ENCODE results near the gene GBE1.

GBE1 gene

GRCh38 chr3:81465510-81466200 lies 295.8 kb downstream of the GBE1 start:
- peaks cover 2% of the 10 kb centered on the region for H3K27me3 Mint-ChIP-seq

DNA sequence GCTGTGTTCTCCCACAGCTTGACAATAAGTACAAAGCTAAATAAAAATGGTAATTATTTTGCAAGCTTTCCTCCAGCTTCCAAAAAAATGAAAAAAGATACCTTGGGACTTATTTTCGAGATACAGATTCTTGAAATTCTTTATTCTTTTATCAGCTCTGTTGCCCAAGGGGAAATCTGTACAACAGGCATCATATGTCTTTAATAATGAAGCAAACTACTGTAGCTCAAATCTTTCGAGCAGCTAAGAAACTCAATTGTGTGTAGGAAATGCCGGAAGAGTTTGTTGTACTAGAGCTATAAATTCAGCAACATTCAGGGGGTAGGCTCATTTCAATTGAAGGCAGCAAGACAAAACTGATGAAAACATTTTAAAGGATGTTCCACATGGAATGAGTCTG lies 297.7 kb downstream of the GBE1 start:
- H3K36me3 Mint-ChIP-seq, result no peaks in the 10 kb centered on the region
- no peaks in the 10 kb centered on the region for H3K9me3 Mint-ChIP-seq
- H3K4me1 Mint-ChIP-seq, result no peaks in the 10 kb centered on the region
- H3K27me3 Mint-ChIP-seq, result peaks cover 2% of the 10 kb centered on the region
- no peak overlapping the region for H3K4me3 Mint-ChIP-seq
- ATAC-seq (ENCODE audit: low read depth), result no peak
- no peak overlapping the region for H3K27ac Mint-ChIP-seq
- DNase-seq (ENCODE audit: low spot score in 2 of 2), result no peak

More at GRCh38 chr3:81465510-81466200, 295.8 kb downstream of the GBE1 start:
- Mint-ChIP-seq H3K4me1 (no peaks in the 10 kb centered on the region), H3K4me3 (no peak overlapping the region), H3K36me3 (no peaks in the 10 kb centered on the region), H3K9me3 (no peaks in the 10 kb centered on the region), H3K27ac (no peak overlapping the region)
- ATAC-seq (ENCODE audit: low read depth), result no peak
- DNase-seq (ENCODE audit: low spot score in 2 of 2), result no peak

GRCh38 chr3:81462921-81463320 lies 298.5 kb downstream of the GBE1 start:
- no peaks in the 10 kb centered on the region for H3K36me3 Mint-ChIP-seq
- H3K9me3 Mint-ChIP-seq, result no peaks in the 10 kb centered on the region
- DNase-seq (ENCODE audit: low spot score in 2 of 2) (no peak), ATAC-seq (ENCODE audit: low read depth) (no peak)
- H3K27me3 Mint-ChIP-seq, result peaks cover 2% of the 10 kb centered on the region
- no peaks in the 10 kb centered on the region for H3K4me1 Mint-ChIP-seq
- peak overlapping the region; percentile 28 for H3K27ac Mint-ChIP-seq
- H3K4me3 Mint-ChIP-seq, result no peak overlapping the region

DNA sequence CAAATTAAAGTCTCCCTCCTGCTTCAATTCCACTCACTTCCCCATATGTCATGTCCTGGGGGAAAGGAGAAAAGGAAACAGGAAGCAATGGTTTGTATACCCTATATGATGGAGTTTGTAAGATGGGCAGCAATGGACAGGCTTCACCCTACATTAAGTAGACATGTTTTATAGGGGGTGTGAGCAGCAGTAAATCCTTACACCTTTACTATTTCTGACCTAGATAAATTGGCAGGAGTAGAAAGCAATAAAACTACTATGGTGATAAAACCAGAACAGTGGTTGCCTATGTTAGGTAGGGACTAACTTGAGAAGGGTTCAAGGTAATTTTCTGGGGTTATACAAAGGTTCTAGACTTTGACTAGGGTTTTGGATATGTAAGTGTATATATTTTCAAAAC lies 301.7 kb downstream of the GBE1 start:
- no peaks in the 10 kb centered on the region for H3K4me1 Mint-ChIP-seq
- ATAC-seq (ENCODE audit: low read depth), result no peak
- H3K27me3 Mint-ChIP-seq, result peaks cover 2% of the 10 kb centered on the region
- DNase-seq (ENCODE audit: low spot score in 2 of 2), result no peak
- H3K36me3 Mint-ChIP-seq, result no peaks in the 10 kb centered on the region
- no peak overlapping the region for H3K4me3 Mint-ChIP-seq
- H3K27ac Mint-ChIP-seq, result no peak overlapping the region
- no peaks in the 10 kb centered on the region for H3K9me3 Mint-ChIP-seq

DNA sequence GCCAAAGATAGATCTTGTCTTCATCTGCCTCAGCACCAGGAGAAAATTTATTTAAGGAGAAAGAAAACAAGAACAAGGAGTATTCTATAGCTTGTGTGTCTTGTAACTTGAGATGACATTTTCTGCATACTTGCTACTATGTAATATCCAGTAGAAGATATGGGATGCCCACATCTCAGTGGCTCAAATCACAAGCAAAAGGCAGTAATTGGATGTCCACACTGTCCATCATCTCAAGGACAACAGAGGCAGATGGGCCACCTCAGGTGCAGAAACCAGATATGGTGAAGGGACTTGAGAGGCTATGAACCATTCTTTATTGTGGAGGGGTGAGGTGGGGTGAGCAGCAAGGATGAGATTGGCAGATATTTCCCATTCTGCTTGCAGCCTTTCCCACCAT lies 309.0 kb downstream of the GBE1 start:
- DNase-seq (ENCODE audit: low spot score in 2 of 2) (no peak), ATAC-seq (ENCODE audit: low read depth) (no peak)
- H3K9me3 Mint-ChIP-seq, result no peaks in the 10 kb centered on the region
- no peaks in the 10 kb centered on the region for H3K4me1 Mint-ChIP-seq
- no peaks in the 10 kb centered on the region for H3K27me3 Mint-ChIP-seq
- H3K36me3 Mint-ChIP-seq, result no peaks in the 10 kb centered on the region
- no peak overlapping the region for H3K27ac Mint-ChIP-seq
- no peak overlapping the region for H3K4me3 Mint-ChIP-seq

- ATAC-seq (ENCODE audit: low read depth), result no peak
- no peak overlapping the region for H3K27ac Mint-ChIP-seq
- H3K27me3 Mint-ChIP-seq, result no peaks in the 10 kb centered on the region
- no peaks in the 10 kb centered on the region for H3K9me3 Mint-ChIP-seq
- DNase-seq (ENCODE audit: low spot score in 2 of 2), result no peak
- no peaks in the 10 kb centered on the region for H3K4me1 Mint-ChIP-seq
- no peaks in the 10 kb centered on the region for H3K36me3 Mint-ChIP-seq
- H3K4me3 Mint-ChIP-seq, result no peak overlapping the region
Measured at GRCh38 chr3:81451611-81452010, 309.8 kb downstream of the GBE1 start.

GRCh38 chr3:81451140-81451539 lies 310.3 kb downstream of the GBE1 start:
- no peaks in the 10 kb centered on the region for H3K9me3 Mint-ChIP-seq
- no peaks in the 10 kb centered on the region for H3K36me3 Mint-ChIP-seq

DNA sequence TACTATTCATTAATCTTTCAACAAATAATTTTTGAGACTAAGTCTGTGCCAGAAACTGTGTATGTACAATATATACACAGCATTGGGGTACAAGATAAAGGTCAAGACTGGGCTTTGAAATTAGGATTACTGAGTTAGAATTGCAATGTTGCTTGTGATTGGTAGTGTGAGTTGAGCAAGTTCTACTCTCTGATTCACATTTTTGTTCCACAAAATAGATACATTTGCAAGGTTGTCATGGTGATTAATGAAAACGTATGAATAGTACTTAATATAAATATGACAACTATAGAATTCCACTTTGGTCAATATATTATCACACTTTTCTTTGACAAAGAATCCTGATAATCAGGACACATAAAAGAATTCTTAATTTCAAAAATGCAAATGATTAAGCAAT lies 314.6 kb downstream of the GBE1 start:
- Mint-ChIP-seq H3K27ac (no peak overlapping the region), H3K36me3 (no peaks in the 10 kb centered on the region), H3K27me3 (no peaks in the 10 kb centered on the region), H3K4me1 (no peaks in the 10 kb centered on the region), H3K9me3 (no peaks in the 10 kb centered on the region), H3K4me3 (no peak overlapping the region)
- DNase-seq (ENCODE audit: low spot score in 2 of 2) (no peak), ATAC-seq (ENCODE audit: low read depth) (no peak)

More at GRCh38 chr3:81451140-81451539, 310.3 kb downstream of the GBE1 start:
- Mint-ChIP-seq H3K4me3 (no peak overlapping the region), H3K27me3 (no peaks in the 10 kb centered on the region), H3K27ac (no peak overlapping the region), H3K4me1 (no peaks in the 10 kb centered on the region)
- DNase-seq (ENCODE audit: low spot score in 2 of 2), result no peak
- ATAC-seq (ENCODE audit: low read depth), result no peak

- Mint-ChIP-seq H3K27me3 (no peaks in the 10 kb centered on the region), H3K9me3 (peaks cover 2% of the 10 kb centered on the region), H3K27ac (no peak overlapping the region), H3K36me3 (no peaks in the 10 kb centered on the region), H3K4me1 (no peaks in the 10 kb centered on the region), H3K4me3 (no peak overlapping the region)
- ATAC-seq (ENCODE audit: low read depth) (no peak), DNase-seq (ENCODE audit: low spot score in 2 of 2) (no peak)
Measured at GRCh38 chr3:81445712-81446111, 315.7 kb downstream of the GBE1 start.

DNA sequence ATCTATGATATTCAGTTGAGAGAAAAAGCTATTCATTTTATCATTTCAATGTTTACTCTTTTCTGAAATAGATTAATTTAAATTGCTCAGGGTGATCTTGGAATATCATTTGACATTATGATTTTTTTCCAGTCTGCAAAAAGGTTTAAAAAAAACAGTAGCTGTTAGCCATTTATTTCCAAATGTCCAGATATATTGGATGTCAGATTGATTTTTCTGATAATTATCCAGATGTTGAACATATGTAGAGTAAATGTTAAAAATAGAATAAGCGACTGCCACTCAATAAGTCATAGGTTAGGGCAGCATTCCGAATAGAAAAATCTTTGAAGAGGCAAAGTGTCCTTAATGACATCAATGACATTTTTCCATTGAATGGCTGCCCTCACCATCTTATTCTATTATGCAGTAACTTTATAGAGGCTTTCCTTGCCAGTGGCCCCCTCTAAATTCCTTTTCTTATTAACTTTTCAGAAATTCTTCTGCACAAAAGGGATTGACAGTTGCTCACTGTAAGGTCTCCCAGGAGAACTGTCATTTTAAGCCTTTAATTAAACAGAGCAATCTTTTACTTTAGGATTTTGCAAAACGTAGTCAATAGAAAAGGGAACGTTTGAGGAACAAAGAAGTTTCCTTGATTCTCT lies 316.5 kb downstream of the GBE1 start:
- Mint-ChIP-seq H3K36me3 (no peaks in the 10 kb centered on the region), H3K27ac (no peak overlapping the region), H3K4me3 (no peak overlapping the region), H3K27me3 (no peaks in the 10 kb centered on the region), H3K4me1 (no peaks in the 10 kb centered on the region), H3K9me3 (peaks cover 2% of the 10 kb centered on the region)
- ATAC-seq (ENCODE audit: low read depth) (no peak), DNase-seq (ENCODE audit: low spot score in 2 of 2) (no peak)

DNA sequence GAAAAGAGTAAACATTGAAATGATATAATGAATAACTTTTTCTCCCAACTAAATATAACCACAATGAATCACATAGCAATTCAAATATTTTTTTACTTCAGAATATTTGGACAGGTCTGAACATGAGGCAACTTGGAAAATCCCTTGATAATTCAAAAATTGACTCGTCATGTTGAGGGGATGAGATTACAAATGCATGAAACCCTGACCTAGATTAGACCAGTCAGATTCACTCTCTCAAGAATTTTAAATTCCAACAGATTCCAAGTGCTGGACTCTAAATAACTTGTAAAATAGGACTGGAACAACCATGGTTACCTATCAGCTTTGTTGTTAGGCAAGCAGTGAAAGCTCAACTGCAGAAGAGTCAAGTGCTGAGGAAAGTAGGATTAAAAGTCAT lies 317.5 kb downstream of the GBE1 start:
- ATAC-seq (ENCODE audit: low read depth) (no peak), DNase-seq (ENCODE audit: low spot score in 2 of 2) (no peak)
- H3K27ac Mint-ChIP-seq, result no peak overlapping the region
- no peaks in the 10 kb centered on the region for H3K36me3 Mint-ChIP-seq
- no peaks in the 10 kb centered on the region for H3K4me1 Mint-ChIP-seq
- H3K4me3 Mint-ChIP-seq, result no peak overlapping the region
- peaks cover 2% of the 10 kb centered on the region for H3K9me3 Mint-ChIP-seq
- no peaks in the 10 kb centered on the region for H3K27me3 Mint-ChIP-seq

- ATAC-seq (ENCODE audit: low read depth) (no peak), DNase-seq (ENCODE audit: low spot score in 2 of 2) (no peak)
- Mint-ChIP-seq H3K36me3 (no peaks in the 10 kb centered on the region), H3K9me3 (peaks cover 2% of the 10 kb centered on the region), H3K4me1 (no peaks in the 10 kb centered on the region), H3K27me3 (no peaks in the 10 kb centered on the region), H3K4me3 (no peak overlapping the region), H3K27ac (no peak overlapping the region)
Measured at GRCh38 chr3:81443457-81443782, 318.0 kb downstream of the GBE1 start.

DNA sequence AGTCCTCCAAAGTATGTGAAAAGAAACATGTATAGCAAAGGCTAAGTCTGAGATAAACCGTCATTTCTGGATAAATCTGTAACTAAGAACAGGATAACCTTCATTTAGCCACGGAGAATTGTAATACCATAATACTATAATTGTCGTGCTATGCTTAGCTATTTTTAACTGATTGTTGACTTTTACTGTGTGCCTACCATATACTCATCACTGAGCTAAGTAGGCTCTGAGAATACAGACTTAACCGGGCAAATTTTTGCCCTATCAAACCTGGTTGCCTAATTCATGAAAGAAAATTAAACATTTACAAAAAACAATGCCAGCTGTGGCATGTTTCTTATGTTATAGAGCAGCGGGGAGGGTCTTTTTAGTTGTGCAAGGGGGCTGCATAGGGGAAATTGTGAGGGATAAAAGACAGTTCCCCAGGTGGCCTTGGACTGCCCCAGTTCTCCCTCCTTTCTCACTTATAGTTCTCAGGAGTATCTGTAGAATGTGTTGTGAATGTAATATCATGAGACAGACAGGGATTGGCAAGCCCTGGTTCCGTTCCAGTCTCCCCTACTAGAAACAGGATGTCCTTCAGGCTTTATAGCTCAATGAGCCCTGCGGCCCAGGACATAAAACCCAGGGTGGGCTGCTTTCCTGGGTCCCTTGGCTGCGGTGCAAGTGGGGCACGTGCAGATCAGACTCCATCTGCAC lies 318.5 kb downstream of the GBE1 start:
- Mint-ChIP-seq H3K4me1 (no peaks in the 10 kb centered on the region), H3K9me3 (peaks cover 5% of the 10 kb centered on the region), H3K27ac (no peak overlapping the region), H3K27me3 (no peaks in the 10 kb centered on the region), H3K36me3 (no peaks in the 10 kb centered on the region), H3K4me3 (no peak overlapping the region)
- no peak for ATAC-seq (ENCODE audit: low read depth)
- no peak for DNase-seq (ENCODE audit: low spot score in 2 of 2)

DNA sequence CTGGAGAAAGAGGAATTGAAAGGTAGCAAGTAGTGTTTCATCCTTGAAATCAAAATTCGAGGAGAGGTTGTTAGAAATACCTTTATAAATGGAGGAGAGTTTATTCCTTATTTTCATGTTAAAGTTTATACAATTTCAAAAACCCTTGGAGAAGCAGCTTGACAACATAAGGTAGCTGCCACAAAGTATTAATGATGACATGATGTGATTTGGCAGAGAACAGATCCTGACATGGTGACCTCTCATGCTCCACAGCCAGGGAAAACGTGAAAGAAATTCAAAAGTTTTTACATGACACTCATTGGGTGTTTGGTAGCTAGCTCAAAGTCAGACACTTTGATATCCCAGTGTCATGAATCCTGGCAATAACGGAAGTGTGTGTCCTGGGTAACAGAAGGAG lies 320.8 kb downstream of the GBE1 start:
- Mint-ChIP-seq H3K9me3 (peaks cover 5% of the 10 kb centered on the region), H3K4me3 (no peak overlapping the region), H3K27ac (no peak overlapping the region), H3K36me3 (no peaks in the 10 kb centered on the region), H3K4me1 (no peaks in the 10 kb centered on the region), H3K27me3 (no peaks in the 10 kb centered on the region)
- ATAC-seq (ENCODE audit: low read depth) (no peak), DNase-seq (ENCODE audit: low spot score in 2 of 2) (no peak)
